GM18520 (cell line): ENCODE data around the gene RIOK1.
"Not testable (repeated sequence)": the region's sequence is repeated elsewhere in the genome, so short reads cannot be mapped to it uniquely, and the experiment has no call there.

Source experiments
- ATAC-seq: cut with Tn5 transposase; IDR thresholded peaks from one replicate; pipeline ENCODE4 v1.9.1; 2021; ENCODE audit not compliant: unreplicated experiment

RIOK1 gene

DNA sequence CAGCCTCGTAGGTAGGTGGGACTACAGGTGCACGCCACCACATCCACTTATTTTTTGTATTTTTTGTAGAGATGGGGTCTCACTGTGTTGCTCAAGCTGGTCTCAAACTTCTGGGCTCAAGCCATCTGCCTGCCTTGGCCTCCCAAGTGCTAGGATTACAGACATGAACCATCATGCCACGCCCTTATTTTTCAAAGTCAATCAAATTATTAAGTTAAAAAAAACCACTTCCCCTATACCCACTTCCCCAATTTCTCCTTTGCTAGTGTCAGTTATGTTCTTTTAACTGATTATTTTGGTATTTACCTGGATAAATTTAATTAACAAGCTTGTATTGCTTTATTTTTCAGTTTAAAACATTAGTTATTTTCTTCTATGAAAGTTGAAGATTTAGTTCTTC lies 49.6 kb downstream of the RIOK1 start:
- no peak for ATAC-seq

- ATAC-seq, result no peak
Measured at GRCh38 chr6:7440476-7440875, 50.9 kb downstream of the RIOK1 start.

- ATAC-seq, result no peak
Measured at GRCh38 chr6:7441048-7441775, 51.6 kb downstream of the RIOK1 start.

- no peak for ATAC-seq
Measured at GRCh38 chr6:7442467-7442866, 52.9 kb downstream of the RIOK1 start.

- no peak for ATAC-seq
Measured at GRCh38 chr6:7445101-7445500, 55.5 kb downstream of the RIOK1 start.

GRCh38 chr6:7445885-7446461 lies 56.4 kb downstream of the RIOK1 start:
- ATAC-seq, result no peak

DNA sequence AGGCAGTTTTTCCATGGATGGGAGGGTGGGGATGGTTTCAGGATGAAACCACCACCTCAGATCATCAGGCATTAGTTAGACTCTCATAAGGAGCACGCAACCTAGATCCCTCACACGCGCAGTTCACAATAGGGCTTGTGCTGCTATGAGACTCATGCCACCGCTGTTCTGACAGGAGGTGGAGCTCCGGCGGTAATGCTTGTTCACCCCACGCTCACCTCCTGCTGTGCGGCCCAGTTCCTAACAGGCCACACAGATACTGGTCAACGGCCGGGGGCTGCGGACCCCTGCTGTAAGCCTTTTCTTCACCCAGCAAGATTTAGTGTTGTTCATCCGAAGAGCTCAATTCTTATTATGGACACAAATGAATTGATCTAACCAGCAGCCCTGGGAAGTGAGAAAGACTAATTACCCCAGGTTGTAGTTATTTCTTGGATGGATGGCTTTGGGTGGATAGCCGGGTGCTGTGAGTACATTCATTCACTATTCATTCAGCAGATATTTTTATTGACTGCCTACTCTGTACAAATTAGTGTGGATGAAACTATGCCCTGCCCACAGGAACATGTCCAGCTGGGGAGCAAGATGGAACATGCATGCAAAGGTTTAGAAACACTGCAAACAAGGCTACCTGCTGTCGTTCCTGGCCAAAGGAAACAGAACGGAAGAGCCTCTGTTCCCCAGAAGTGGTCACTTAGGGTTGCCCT lies 57.2 kb downstream of the RIOK1 start:
- no peak for ATAC-seq

GRCh38 chr6:7448232-7448631 lies 58.6 kb downstream of the RIOK1 start:
- ATAC-seq, result no peak

GRCh38 chr6:7449018-7449417 lies 59.4 kb downstream of the RIOK1 start:
- ATAC-seq, result no peak

DNA sequence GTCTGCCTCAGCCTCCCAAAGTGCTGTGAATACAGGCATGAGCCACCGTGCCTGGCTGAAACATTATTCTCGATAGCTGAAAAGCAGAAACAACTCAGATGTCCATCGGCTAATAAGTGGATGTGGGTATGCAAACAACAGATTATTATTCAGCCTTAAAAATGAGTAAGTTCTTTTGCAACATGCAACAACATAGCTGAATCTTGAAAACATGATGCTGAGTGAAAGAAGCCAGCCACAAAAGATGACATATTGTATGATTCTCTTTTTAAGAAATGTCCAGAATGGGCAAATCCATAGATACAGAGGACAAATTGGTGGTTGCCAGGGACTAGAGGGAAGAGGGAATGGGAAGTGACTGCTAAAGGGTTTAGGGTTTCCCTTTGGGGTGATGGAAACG lies 61.7 kb downstream of the RIOK1 start:
- no peak for ATAC-seq

GRCh38 chr6:7452898-7453297 lies 63.3 kb downstream of the RIOK1 start:
- no peak for ATAC-seq

DNA sequence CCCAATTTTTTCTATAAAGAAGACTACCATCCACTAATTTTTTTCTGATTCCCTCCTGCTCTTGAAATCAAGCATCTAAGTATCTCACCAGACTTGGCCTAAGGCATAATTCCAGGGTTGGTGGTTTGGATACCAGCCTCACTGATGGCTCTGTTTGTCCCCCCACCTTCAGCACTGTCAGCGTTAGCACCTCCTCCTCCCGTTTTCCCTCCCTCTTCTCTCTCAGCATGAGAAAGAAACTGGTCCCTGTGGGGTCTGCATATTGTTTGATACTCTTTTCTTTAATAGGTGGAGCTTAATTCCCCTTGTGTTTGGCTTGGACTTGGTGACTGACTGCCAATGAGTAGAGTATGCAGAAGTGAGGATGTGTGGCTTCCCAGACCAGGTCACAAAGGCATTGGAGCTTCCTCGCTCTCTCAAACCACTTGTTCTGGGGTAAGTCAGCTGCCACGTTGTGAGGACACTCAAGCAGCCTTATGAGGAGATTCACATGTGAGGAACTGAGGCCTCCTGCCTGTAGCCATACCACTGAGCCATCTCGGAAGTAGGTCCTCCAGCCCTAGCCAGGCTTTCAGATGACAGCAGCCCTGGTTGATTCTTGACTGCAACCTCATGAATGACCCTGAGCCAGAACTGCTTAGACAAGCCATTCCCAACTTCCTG lies 65.2 kb downstream of the RIOK1 start:
- ATAC-seq, result no peak

- not testable (repeated sequence) for ATAC-seq
Measured at GRCh38 chr6:7456302-7456701, 66.7 kb downstream of the RIOK1 start.

DNA sequence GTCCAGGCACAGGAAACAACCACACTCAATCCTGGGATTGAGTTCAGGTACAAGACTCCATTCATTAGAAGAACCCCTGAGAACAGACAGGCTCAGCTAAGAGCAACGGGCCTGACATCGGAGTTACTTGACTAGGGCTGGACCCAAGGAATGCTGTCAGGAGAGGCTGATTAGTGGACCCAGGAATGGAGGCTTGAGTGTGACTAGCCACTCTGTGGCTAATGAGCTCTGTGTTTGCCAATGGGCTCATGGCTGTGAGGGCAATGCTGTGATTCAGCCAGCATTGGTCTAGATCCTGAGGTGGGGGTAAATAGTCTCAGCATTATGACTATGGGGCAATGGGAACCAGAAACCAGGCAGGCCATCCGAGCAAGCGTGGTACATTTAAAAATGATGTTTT lies 71.8 kb downstream of the RIOK1 start:
- no peak for ATAC-seq

DNA sequence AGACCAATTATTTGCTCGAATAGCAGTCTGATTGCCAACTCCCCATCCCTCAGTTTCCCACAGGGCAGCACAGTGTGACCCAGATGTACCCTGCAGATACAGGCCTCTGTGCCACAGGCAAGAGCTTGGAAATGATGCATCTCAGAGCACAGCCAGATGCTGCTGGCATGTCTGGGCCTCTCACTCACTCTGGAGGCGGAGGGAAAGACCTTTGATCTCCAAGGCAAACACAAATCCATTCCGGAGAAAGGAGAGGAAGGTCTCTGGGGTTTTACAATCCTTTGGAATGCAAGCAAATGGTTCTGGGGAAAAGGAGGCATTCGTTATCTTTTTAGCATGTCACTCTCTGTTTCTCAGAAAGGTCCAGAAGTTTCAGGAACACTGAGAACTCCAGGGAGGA lies 74.2 kb downstream of the RIOK1 start:
- ATAC-seq, result no peak

DNA sequence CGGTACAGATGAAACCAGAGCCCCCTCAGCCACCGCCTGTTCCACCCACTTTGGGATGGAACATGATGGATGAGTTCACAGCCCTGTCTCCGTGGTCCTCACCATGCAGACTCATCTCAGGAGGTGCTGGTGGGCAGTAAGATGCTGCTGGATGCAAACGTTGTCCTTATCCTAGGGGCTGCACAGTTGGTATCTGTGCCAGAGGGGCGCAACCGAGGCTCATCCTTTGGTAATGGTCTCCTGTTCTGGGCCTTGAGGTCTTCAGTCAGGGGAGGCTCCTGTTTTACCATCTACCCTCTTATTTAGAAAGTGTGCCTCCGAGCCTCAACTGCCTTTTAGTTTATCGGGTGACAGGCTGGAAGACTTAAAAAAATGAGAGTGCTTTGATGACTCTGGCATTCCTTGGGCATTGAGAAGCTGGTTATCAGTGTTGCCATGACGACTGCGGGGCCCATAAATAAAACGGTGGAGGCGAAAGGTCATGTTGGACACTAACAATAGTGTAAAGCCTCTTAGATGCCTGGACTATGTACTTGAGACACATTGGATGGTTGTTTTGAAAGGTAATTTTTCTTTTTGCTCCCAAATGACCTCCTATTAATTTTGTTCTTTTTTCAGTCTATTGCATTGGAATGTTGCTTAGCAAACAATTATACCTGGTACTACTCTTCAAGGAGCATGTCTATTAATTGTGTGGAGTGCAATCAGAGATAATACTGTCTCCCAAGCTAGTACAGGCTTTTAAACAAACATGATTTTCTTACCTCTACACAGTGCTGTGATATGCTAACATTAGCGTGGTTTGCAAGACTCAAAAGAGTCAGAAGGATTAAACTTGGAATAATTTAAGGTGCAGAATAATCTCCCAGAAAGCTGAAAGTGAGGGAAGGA lies 77.6 kb downstream of the RIOK1 start:
- no peak for ATAC-seq
